ENCODE data around the gene ABCC4. TPM values are rescaled to one million over a fixed set of nuclear protein-coding genes. Genes with fewer than 3 reads are reported as not detected.
"Not testable (repeated sequence)": the region's sequence is repeated elsewhere in the genome, so short reads cannot be mapped to it uniquely, and the experiment has no call there.

ABCC4 gene
- polyA plus RNA-seq, 3 donors, result 16.5 to 21.8 (median 20.1) TPM

- no peak for DNase-seq
These were observed 2.2 kb downstream of the ABCC4 start for GRCh38 chr13:95298971-95299621.

GRCh38 chr13:95298169-95298965 lies 2.9 kb downstream of the ABCC4 start:
- no peak for DNase-seq

GRCh38 chr13:95296326-95296925 lies 4.8 kb downstream of the ABCC4 start:
- DNase-seq, result no peak

DNA sequence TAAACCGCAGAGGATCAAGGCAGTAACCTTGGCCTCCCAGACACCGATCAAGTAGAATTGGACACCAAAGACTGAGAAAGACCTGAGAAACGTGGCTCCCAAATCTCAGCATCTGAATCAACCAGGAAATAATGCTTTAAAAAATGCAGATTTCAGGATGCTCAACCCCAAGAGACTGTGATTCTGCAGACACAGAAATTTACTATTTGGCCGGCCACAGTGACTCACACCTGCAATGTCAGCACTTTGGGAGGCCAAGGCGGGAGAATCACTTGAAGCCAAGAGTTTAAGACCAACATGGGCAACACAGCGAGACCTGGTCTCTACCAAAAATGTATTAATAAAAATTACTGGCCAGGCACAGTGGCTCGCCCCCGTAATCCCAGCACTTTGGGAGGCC lies 6.2 kb downstream of the ABCC4 start:
- no peak for DNase-seq

DNA sequence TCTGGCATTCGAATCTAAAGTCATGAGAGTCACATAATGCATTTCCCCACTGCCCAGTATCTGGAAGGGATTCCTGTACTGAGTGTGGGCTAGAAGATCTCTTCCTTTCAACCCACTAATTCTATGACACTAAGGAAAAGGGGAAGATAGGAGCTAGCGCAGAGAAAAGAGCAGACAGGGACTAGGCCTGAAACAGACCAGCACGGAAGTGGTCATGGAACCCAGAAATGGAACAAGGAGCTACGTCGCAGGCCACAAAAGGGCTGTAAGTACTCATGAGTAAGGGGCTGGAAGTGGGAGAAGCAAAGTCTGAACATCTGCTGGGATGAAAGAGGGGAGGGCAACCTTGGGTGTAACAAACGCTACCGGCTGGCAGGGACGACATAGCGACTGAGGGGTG lies 8.6 kb downstream of the ABCC4 start:
- DNase-seq, result no peak

DNA sequence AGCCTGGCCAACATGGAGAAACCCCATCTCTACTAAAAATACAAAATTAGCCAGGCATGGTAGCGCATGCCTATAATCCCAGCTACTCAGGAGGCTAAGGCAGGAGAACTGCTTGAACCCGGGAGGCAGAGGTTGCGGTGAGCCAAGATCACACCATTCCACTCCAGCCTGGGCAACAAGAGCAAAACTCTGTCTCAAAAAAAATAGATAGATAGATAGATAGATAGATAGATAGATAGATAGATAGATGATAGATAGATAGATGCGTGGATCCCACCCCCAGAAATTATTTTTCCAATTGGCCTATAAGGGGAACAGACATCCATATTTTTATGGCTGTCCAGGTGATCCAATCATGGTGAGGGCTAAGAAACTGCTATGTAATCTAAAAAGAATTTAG lies 11.3 kb downstream of the ABCC4 start:
- DNase-seq, result not testable (repeated sequence)

DNA sequence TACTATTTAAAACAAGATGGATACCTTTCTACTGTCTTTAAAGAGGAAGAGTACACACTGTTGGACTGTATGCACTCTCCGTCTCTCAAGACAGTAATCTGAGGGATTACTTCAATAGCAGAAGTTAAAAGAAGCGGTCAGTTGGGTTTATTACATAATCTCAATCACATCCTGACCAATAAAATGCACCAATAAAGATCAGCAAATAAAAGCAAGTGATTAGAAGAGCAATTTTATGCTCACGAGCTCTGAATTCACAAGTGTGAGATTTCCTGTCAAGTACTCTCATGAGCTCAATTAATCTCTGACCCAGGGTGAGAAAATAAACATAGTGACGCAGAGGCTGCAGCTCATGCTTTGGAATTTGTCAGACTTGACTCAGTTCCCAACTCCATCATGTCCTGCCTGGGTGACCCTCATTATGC lies 12.2 kb downstream of the ABCC4 start:
- no peak for DNase-seq

GRCh38 chr13:95284436-95284835 lies 16.8 kb downstream of the ABCC4 start:
- no peak for DNase-seq

- DNase-seq, result no peak
These were observed 22.2 kb downstream of the ABCC4 start for GRCh38 chr13:95279016-95279415.

DNA sequence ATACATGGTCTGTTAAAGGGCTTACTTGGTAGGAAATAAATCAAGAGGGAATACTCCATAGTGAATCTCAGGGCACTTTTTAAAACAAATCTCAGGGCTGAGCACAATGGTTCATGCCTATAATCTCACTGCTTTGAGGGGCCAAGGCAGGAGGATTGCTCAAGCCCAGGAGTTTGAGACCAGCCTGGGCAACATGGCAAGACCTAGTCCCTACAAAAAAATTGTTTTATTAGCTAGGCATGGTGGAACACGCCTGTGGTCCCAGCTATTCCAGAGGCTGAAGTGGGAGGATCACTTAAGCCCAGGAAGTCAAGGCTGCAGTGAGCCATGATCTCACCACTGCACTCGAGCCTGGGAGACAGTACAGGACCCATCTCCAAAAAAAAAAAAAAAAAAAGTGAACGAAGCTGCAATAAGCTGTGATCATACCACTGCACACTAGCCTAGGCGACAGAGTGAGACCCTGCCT lies 25.2 kb downstream of the ABCC4 start:
- no peak for DNase-seq

GRCh38 chr13:95275322-95276036 lies 25.8 kb downstream of the ABCC4 start:
- DNase-seq, result no peak

- not testable (repeated sequence) for DNase-seq
These were observed 27.6 kb downstream of the ABCC4 start for GRCh38 chr13:95273592-95274132.

- DNase-seq, result not testable (repeated sequence)
These were observed 29.2 kb downstream of the ABCC4 start for GRCh38 chr13:95272076-95272475.

DNA sequence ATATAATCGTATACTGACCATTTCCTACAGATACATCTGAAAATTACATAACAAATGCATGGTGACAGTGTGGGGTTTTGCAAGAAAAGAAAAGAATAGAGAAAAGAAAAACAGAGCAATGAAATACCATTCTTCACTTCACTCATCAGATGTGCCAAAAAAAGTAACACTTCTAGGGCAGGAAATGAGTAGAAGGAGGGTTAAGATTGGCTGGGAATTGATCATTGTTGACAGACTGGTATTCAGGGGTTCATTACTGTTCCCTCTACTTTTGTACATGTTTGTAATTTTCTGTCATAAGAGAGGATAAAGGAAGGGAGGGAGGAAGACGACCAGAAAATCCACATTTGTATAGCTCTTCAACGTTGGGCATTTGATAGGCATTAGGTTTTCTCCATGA lies 31.5 kb downstream of the ABCC4 start:
- DNase-seq, result no peak

GRCh38 chr13:95268343-95269065 lies 32.7 kb downstream of the ABCC4 start:
- DNase-seq, result not testable (repeated sequence)

- no peak for DNase-seq
These were observed 33.4 kb downstream of the ABCC4 start for GRCh38 chr13:95267662-95268342.

DNA sequence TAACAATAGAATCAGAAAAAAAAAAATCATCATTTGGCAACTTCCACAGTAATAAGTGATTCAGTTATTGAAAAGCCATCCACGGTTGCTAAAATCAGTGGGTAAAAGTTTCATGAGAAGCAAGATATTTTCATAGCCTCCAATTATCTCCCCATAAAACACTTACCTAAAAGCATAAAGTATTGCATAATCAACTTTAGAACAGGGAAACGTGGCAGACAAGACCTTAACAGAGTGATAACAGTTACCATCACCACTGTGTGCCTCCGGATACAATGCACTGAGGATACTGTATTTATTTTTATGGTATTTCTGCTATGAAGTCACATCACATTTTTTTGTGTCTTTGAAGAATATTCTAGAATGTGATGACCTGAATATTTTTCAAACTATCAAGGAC lies 37.0 kb downstream of the ABCC4 start:
- DNase-seq, result no peak

GRCh38 chr13:95262837-95263384 lies 38.3 kb downstream of the ABCC4 start:
- no peak for DNase-seq

GRCh38 chr13:95261956-95262355 lies 39.3 kb downstream of the ABCC4 start:
- DNase-seq, result no peak

DNA sequence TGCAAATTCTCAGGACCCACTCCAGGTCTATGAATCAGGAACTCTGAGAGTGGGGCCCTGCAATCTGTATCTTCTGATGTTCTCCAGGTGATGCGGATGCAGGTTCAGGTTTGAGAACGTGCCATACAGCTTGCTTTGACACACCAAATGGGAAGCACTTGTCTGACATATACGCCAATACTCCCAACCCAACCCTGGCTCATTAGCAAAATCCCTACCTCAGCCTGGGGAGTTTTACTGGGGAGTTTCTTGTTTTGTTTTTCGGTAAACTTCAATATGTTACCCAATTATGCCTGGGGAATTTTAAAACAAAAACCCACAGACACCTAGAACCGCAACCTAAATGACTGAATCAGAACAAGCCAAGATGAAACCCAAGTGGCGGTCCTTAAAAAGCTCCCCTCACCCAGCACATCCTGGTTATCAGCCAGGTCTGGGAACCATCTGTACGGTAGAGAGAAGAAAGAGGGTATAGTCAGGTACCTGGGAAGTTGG lies 41.2 kb downstream of the ABCC4 start:
- no peak for DNase-seq
